HEK293T (cell line): ENCODE measurements around the gene USP44.

Source experiments
- ARNT ChIP-seq: fragments of 450-650 bp; IDR thresholded peaks from 2 replicates; pipeline ENCODE4 v1.6.1; 2017; ENCODE audit warnings: mild to moderate bottlenecking
- BHLHE40 ChIP-seq: fragments of 450-650 bp; IDR thresholded peaks from 2 replicates; pipeline ENCODE4 v1.6.1; 2016; ENCODE audit warnings: mild to moderate bottlenecking, moderate library complexity, borderline replicate concordance
- ELF4 ChIP-seq: fragments of 450-650 bp; IDR thresholded peaks from 2 replicates; pipeline ENCODE4 v1.6.1; 2017; ENCODE audit warnings: antibody characterized with exemption
- FOXM1 ChIP-seq: fragments of 450-650 bp; IDR thresholded peaks from 2 replicates; pipeline ENCODE4 v1.6.1; 2017; ENCODE audit warnings: mild to moderate bottlenecking, borderline replicate concordance
- SP1 ChIP-seq: fragments of 450-650 bp; IDR thresholded peaks from 2 replicates; pipeline ENCODE4 v1.6.1; 2017
- SUZ12 ChIP-seq: fragments of 450-650 bp; IDR thresholded peaks from 2 replicates; pipeline ENCODE4 v1.6.1; 2016; ENCODE audit warnings: mild to moderate bottlenecking
- TARDBP ChIP-seq: fragments of 450-650 bp; IDR thresholded peaks from 2 replicates; pipeline ENCODE4 v1.6.1; 2016
- ZNF384 ChIP-seq: fragments of 450-650 bp; IDR thresholded peaks from 2 replicates; pipeline ENCODE4 v1.6.1; 2016
- TF ChIP-seq, protein P1 (sequence below): fragments of 450-650 bp; IDR thresholded peaks from 2 replicates; pipeline ENCODE4 v1.6.1; 2016

DNA sequence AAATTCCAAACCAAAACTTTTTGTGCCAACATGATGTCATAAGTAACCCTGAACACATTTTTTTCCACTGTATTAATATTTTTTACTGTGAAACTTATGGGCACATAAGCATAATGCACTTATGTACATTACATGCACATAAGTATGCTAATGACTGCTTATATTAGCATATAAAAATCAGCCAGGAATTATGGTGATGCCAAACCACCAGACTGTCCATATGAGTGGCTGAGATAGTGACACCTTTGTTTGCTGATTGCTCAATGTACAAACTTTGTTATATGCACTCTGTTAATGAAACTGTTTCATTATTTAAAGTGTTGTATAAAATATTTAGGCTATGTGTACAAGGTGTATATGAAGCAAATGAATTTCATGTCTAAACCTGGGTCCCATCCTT is 32.3 kb downstream of the USP44 start:
- no peak for TF ChIP-seq BHLHE40
- no peak for TF ChIP-seq FOXM1
- no peak for TF ChIP-seq SP1
- TF ChIP-seq ELF4, result no peak
- no peak for TF ChIP-seq ARNT
- TF ChIP-seq ZNF384, result no peak
- TF ChIP-seq SUZ12, result no peak
- TF ChIP-seq, protein P1, sequence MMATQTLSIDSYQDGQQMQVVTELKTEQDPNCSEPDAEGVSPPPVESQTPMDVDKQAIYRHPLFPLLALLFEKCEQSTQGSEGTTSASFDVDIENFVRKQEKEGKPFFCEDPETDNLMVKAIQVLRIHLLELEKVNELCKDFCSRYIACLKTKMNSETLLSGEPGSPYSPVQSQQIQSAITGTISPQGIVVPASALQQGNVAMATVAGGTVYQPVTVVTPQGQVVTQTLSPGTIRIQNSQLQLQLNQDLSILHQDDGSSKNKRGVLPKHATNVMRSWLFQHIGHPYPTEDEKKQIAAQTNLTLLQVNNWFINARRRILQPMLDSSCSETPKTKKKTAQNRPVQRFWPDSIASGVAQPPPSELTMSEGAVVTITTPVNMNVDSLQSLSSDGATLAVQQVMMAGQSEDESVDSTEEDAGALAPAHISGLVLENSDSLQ, result no peak
- no peak for TF ChIP-seq TARDBP
